GM21390 (cell line): ENCODE data around the gene ZCCHC17.

Source experiments
- ATAC-seq: cut with Tn5 transposase; IDR thresholded peaks from one replicate; pipeline ENCODE4 v1.9.1; 2021; ENCODE audit not compliant: unreplicated experiment

Gene ZCCHC17

GRCh38 chr1:31389616-31390015, 92.8 kb downstream of the ZCCHC17 start:
- ATAC-seq = no peak

GRCh38 chr1:31390071-31390470, 93.2 kb downstream of the ZCCHC17 start:
- ATAC-seq = no peak

- no peak for ATAC-seq
Observed at GRCh38 chr1:31393463-31393862, 96.6 kb downstream of the ZCCHC17 start.

GRCh38 chr1:31394584-31395193, 97.9 kb downstream of the ZCCHC17 start:
- ATAC-seq = peak; percentile 67

GRCh38 chr1:31396633-31397351, 100.0 kb downstream of the ZCCHC17 start:
- no peak for ATAC-seq

GRCh38 chr1:31397360-31398095, 100.7 kb downstream of the ZCCHC17 start:
- ATAC-seq = no peak

- ATAC-seq = no peak
Observed at GRCh38 chr1:31398246-31398645, 101.4 kb downstream of the ZCCHC17 start.

- ATAC-seq = no peak
Observed at GRCh38 chr1:31399976-31400375, 103.1 kb downstream of the ZCCHC17 start.

GRCh38 chr1:31400393-31400792, 103.6 kb downstream of the ZCCHC17 start:
- ATAC-seq = no peak

GRCh38 chr1:31401241-31401640, 104.4 kb downstream of the ZCCHC17 start:
- no peak for ATAC-seq

- ATAC-seq = no peak
Observed at GRCh38 chr1:31405578-31406245, 108.9 kb downstream of the ZCCHC17 start.

GRCh38 chr1:31407029-31407626, 110.3 kb downstream of the ZCCHC17 start:
- ATAC-seq = no peak

GRCh38 chr1:31408788-31409318, 112.0 kb downstream of the ZCCHC17 start:
- no peak for ATAC-seq

GRCh38 chr1:31409946-31410858, 113.4 kb downstream of the ZCCHC17 start:
- no peak for ATAC-seq

- no peak for ATAC-seq
Observed at GRCh38 chr1:31410871-31411270, 114.0 kb downstream of the ZCCHC17 start.

- no peak for ATAC-seq
Observed at GRCh38 chr1:31412205-31412604, 115.4 kb downstream of the ZCCHC17 start.

- peak; percentile 58 for ATAC-seq
Observed at GRCh38 chr1:31412732-31413404, 116.0 kb downstream of the ZCCHC17 start, which contains the start of gene SERINC2. Gene SERINC2 (plus strand): TSS chr1:31413213. CDS start chr1:31413266, 53 bp downstream.

- ATAC-seq = peak; percentile 21
Observed at GRCh38 chr1:31413405-31414001, 116.7 kb downstream of the ZCCHC17 start.
